Stimulated activated naive B cell treated with anti-CD40 and anti-IgM and Interleukin-4, amounts not matched to agents 10 μg/mL and 1 μg/mL and 100 μg/mL, for 72 hours (primary cell): ENCODE results near the gene ICE2.

ENCODE experiments used
- ATAC-seq, 2 donors: fragments of 150-1000 bp; cut with Tn5 transposase; replicated peaks; 2 replicates each; pipeline ENCODE4 v1.10.0; 2021; ENCODE audit warnings: moderate library complexity in 1 of 2
- DNase-seq: peaks from one replicate; pipeline ENCODE4 v3.0.0; 2021
- H3K27ac Mint-ChIP-seq: one replicate; pipeline ENCODE4 v1.8.0; 2022; ENCODE audit warnings: mild to moderate bottlenecking, mixed read lengths
- H3K27me3 Mint-ChIP-seq, 2 donors: one replicate each; pipeline ENCODE4 v1.8.0; 2022; ENCODE audit warnings: mixed read lengths in 2 of 2
- H3K36me3 Mint-ChIP-seq, 2 donors: one replicate each; pipeline ENCODE4 v1.8.0; 2022; ENCODE audit warnings: mixed read lengths in 2 of 2, mild to moderate bottlenecking in 1 of 2
- H3K4me1 Mint-ChIP-seq, 2 donors: one replicate each; pipeline ENCODE4 v1.8.0; 2022; ENCODE audit warnings: mixed read lengths in 2 of 2, mild to moderate bottlenecking in 1 of 2
- H3K4me3 Mint-ChIP-seq, 2 donors: one replicate each; pipeline ENCODE4 v1.8.0; 2022; ENCODE audit warnings: mild to moderate bottlenecking in 2 of 2, mixed read lengths in 2 of 2, moderate library complexity in 1 of 2
- H3K9me3 Mint-ChIP-seq, 2 donors: one replicate each; pipeline ENCODE4 v1.8.0; 2022; ENCODE audit warnings: mixed read lengths in 2 of 2, mild to moderate bottlenecking in 1 of 2

Gene ICE2

GRCh38 chr15:60448668-60449360, 30.1 kb downstream of the ICE2 start:
- DNase-seq: no peak
- ATAC-seq: no peak
- Mint-ChIP-seq H3K27me3 (no peaks in the 10 kb centered on the region), H3K36me3 (peaks cover 8 to 48% of the 10 kb centered on the region in 2 donors), H3K4me3 (no peak overlapping the region), H3K9me3 (no peaks in the 10 kb centered on the region), H3K27ac (no peak overlapping the region), H3K4me1 (no peaks in the 10 kb centered on the region)

GRCh38 chr15:60444289-60444912, 34.5 kb downstream of the ICE2 start:
- no peak overlapping the region for H3K27ac Mint-ChIP-seq
- no peak for DNase-seq
- no peaks in the 10 kb centered on the region for H3K9me3 Mint-ChIP-seq
- no peak for ATAC-seq
- no peaks in the 10 kb centered on the region for H3K27me3 Mint-ChIP-seq
- peaks cover 17 to 43% of the 10 kb centered on the region in 2 donors for H3K36me3 Mint-ChIP-seq
- H3K4me1 Mint-ChIP-seq: no peaks in the 10 kb centered on the region
- H3K4me3 Mint-ChIP-seq: no peak overlapping the region

GRCh38 chr15:60442763-60443162, 36.2 kb downstream of the ICE2 start:
- no peaks in the 10 kb centered on the region for H3K9me3 Mint-ChIP-seq
- no peak overlapping the region for H3K4me3 Mint-ChIP-seq
- no peak overlapping the region for H3K27ac Mint-ChIP-seq
- no peaks in the 10 kb centered on the region for H3K27me3 Mint-ChIP-seq
- H3K36me3 Mint-ChIP-seq: peaks cover 13 to 30% of the 10 kb centered on the region in 2 donors
- DNase-seq (no peak), ATAC-seq (no peak)
- no peaks in the 10 kb centered on the region for H3K4me1 Mint-ChIP-seq

- no peaks in the 10 kb centered on the region for H3K9me3 Mint-ChIP-seq
- H3K4me3 Mint-ChIP-seq: no peak overlapping the region
- ATAC-seq (no peak), DNase-seq (no peak)
- no peak overlapping the region for H3K27ac Mint-ChIP-seq
- H3K27me3 Mint-ChIP-seq: no peaks in the 10 kb centered on the region
- peaks cover 13 to 28% of the 10 kb centered on the region in 2 donors for H3K36me3 Mint-ChIP-seq
- no peaks in the 10 kb centered on the region for H3K4me1 Mint-ChIP-seq
Measured at GRCh38 chr15:60442031-60442650, 36.8 kb downstream of the ICE2 start.

- no peak for ATAC-seq
- H3K4me3 Mint-ChIP-seq: no peak overlapping the region
- no peaks in the 10 kb centered on the region for H3K27me3 Mint-ChIP-seq
- peaks cover 13 to 25% of the 10 kb centered on the region in 2 donors for H3K36me3 Mint-ChIP-seq
- no peak for DNase-seq
- H3K27ac Mint-ChIP-seq: no peak overlapping the region
- H3K9me3 Mint-ChIP-seq: no peaks in the 10 kb centered on the region
- no peaks in the 10 kb centered on the region for H3K4me1 Mint-ChIP-seq
Measured at GRCh38 chr15:60441331-60441730, 37.6 kb downstream of the ICE2 start.

GRCh38 chr15:60438646-60439045, 40.3 kb downstream of the ICE2 start:
- Mint-ChIP-seq H3K27me3 (no peaks in the 10 kb centered on the region), H3K4me1 (no peaks in the 10 kb centered on the region), H3K36me3 (peaks cover 24 to 29% of the 10 kb centered on the region in 2 donors), H3K4me3 (no peak overlapping the region), H3K9me3 (no peaks in the 10 kb centered on the region), H3K27ac (no peak overlapping the region)
- ATAC-seq (no peak), DNase-seq (no peak)

DNA sequence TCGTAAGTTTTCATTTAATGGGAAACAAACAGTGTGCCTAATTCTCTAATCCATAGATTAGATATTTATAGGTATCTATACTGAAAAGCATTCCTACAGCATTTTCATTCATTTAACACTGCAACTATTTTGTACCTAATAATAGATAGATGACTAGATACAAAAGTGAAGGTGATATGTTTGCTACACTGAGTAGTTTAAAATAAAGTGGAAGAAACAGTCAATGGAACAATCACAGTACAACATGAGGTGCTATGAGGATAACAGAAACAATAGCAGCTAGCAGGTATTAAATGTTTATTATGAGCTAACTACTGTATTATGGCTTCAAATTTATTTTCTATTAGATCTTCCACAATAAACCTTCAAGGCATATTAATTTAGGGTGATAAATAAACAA, 50.0 kb downstream of the ICE2 start:
- H3K4me3 Mint-ChIP-seq: no peak overlapping the region
- H3K4me1 Mint-ChIP-seq: peaks cover 0 to 3% of the 10 kb centered on the region in 2 donors
- no peaks in the 10 kb centered on the region for H3K27me3 Mint-ChIP-seq
- no peak overlapping the region for H3K27ac Mint-ChIP-seq
- peaks cover 18 to 30% of the 10 kb centered on the region in 2 donors for H3K36me3 Mint-ChIP-seq
- no peak for DNase-seq
- ATAC-seq: no peak
- no peaks in the 10 kb centered on the region for H3K9me3 Mint-ChIP-seq

DNA sequence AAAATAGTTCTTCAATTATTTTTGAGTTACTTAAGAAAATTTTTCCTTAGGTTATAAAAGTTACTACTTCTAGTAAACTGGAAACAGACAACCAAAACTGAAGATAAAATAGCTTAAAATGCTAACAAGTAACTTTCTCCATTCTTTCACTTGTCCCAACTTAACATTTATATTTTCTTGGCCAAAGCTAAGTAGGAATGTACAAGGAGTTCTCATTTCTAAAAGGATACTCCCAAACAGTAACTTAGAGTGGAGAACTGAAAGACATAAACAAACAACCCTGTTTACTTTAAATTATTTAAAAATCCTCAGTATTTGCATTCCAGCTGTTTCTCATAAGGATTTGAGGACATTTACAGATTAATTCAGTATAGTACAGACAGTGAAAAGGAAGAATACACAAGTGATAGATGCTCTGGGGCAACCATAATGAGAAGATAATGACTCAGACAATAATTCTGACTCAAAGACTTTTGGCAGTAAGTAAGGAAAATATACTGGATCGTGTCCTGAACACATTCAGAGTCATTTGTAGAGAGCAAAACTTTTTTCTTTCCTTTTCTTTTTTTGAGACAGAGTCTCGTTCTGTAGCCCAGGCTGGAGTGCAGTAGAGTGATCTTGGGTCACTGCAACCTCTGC, 52.0 kb downstream of the ICE2 start:
- no peaks in the 10 kb centered on the region for H3K27me3 Mint-ChIP-seq
- peaks cover 0 to 4% of the 10 kb centered on the region in 2 donors for H3K4me1 Mint-ChIP-seq
- no peak overlapping the region for H3K4me3 Mint-ChIP-seq
- no peak overlapping the region for H3K27ac Mint-ChIP-seq
- H3K36me3 Mint-ChIP-seq: peaks cover 24 to 31% of the 10 kb centered on the region in 2 donors
- no peak for DNase-seq
- no peaks in the 10 kb centered on the region for H3K9me3 Mint-ChIP-seq
- ATAC-seq: no peak

DNA sequence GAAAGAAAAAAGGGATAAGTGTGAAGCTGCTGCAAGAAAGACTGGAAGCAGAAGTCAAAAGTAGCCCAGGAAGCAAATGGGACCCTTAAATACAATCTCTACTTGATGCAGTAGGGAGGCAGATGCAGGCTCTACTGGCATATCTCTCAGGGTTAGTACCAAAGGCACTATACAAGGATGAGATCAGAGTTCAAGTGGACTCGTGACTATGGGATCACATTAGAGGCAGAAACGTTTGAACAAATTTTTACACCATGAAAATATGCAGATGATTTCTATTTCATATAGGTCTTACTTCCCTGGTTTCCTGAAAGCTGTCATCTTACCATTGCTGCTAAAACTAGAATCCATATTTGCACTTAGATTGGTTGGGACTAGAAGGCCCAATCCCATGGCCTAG, 53.5 kb downstream of the ICE2 start:
- Mint-ChIP-seq H3K27ac (no peak overlapping the region), H3K4me1 (peaks cover 0 to 4% of the 10 kb centered on the region in 2 donors), H3K36me3 (peaks cover 18 to 27% of the 10 kb centered on the region in 2 donors), H3K27me3 (no peaks in the 10 kb centered on the region), H3K9me3 (no peaks in the 10 kb centered on the region), H3K4me3 (no peak overlapping the region)
- no peak for ATAC-seq
- DNase-seq: no peak

GRCh38 chr15:60424006-60424405, 54.9 kb downstream of the ICE2 start:
- Mint-ChIP-seq H3K9me3 (no peaks in the 10 kb centered on the region), H3K27me3 (no peaks in the 10 kb centered on the region), H3K4me1 (peaks cover 0 to 4% of the 10 kb centered on the region in 2 donors), H3K36me3 (peaks cover 19 to 30% of the 10 kb centered on the region in 2 donors), H3K4me3 (no peak overlapping the region), H3K27ac (peak overlapping the region; percentile 39)
- no peak for DNase-seq
- no peak for ATAC-seq

DNA sequence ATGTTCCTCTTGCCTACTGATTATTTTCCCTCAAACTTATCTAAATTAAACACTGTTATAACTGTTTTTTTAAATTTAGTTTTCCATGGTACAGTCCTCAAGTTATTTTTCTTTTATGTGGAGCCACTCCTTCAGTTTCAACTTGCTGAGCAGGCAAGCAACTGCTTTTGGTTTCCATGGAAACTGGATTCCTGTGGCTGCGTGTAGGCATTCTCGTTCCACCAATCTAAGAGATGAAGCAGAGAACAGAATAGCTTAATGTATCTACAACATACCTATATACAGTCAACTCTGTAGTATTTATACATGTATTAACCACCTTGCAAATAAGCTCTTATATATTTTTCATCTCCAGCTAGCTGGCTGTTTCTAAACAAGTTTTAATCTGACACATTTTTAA, 55.4 kb downstream of the ICE2 start:
- no peaks in the 10 kb centered on the region for H3K27me3 Mint-ChIP-seq
- ATAC-seq (no peak), DNase-seq (no peak)
- H3K4me1 Mint-ChIP-seq: peaks cover 0 to 4% of the 10 kb centered on the region in 2 donors
- no peaks in the 10 kb centered on the region for H3K9me3 Mint-ChIP-seq
- no peak overlapping the region for H3K27ac Mint-ChIP-seq
- H3K4me3 Mint-ChIP-seq: no peak overlapping the region
- peaks cover 19 to 30% of the 10 kb centered on the region in 2 donors for H3K36me3 Mint-ChIP-seq

- Mint-ChIP-seq H3K4me1 (peaks cover 0 to 4% of the 10 kb centered on the region in 2 donors), H3K9me3 (no peaks in the 10 kb centered on the region), H3K36me3 (peaks cover 20 to 29% of the 10 kb centered on the region in 2 donors), H3K27ac (no peak overlapping the region), H3K4me3 (no peak overlapping the region), H3K27me3 (no peaks in the 10 kb centered on the region)
- no peak for ATAC-seq
- DNase-seq: no peak
Measured at GRCh38 chr15:60421544-60421943, 57.4 kb downstream of the ICE2 start.

DNA sequence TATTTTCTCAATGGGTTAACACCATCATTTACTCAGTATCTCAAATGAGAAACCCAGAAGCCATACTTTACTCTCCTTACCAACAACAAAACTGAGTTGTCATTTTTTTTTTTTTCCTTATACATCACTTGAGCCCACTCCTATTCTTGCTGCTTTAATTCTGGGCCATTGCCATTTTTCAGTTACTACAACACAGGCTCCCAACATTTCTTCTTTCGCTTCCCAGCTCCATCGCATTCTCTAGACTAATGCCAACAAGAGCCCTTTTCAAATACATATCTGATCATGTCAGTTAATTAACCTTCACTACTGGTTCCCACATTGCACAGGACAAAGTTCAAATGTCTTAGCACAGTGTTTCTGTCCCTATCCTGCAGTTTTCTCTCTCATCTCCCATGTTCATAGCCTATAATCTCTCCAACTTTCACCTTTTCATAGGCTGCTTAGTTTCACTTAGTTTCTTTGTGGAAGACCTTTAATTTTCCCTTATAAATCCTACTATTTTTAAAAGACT, 58.7 kb downstream of the ICE2 start:
- H3K27ac Mint-ChIP-seq: no peak overlapping the region
- DNase-seq (no peak), ATAC-seq (no peak)
- H3K4me1 Mint-ChIP-seq: peaks cover 0 to 4% of the 10 kb centered on the region in 2 donors
- no peak overlapping the region for H3K4me3 Mint-ChIP-seq
- H3K9me3 Mint-ChIP-seq: no peaks in the 10 kb centered on the region
- no peaks in the 10 kb centered on the region for H3K27me3 Mint-ChIP-seq
- H3K36me3 Mint-ChIP-seq: peaks cover 26 to 27% of the 10 kb centered on the region in 2 donors

GRCh38 chr15:60419753-60420152, 59.2 kb downstream of the ICE2 start:
- Mint-ChIP-seq H3K27me3 (no peaks in the 10 kb centered on the region), H3K9me3 (no peaks in the 10 kb centered on the region), H3K27ac (no peak overlapping the region), H3K36me3 (peaks cover 26 to 27% of the 10 kb centered on the region in 2 donors), H3K4me1 (peaks cover 0 to 4% of the 10 kb centered on the region in 2 donors), H3K4me3 (no peak overlapping the region)
- ATAC-seq (no peak), DNase-seq (no peak)
